ENCODE data around the gene MECR. TPM values are rescaled to one million over a fixed set of nuclear protein-coding genes. Genes with fewer than 3 reads are reported as not detected.
"Not testable (repeated sequence)": the region's sequence is repeated elsewhere in the genome, so short reads cannot be mapped to it uniquely, and the experiment has no call there.

MECR gene
- total RNA-seq, 4 donors from 2014 or later, result 7.4 to 23.4 (median 20.7) TPM

- DNase-seq, result no peak
- Histone ChIP-seq H3K27ac (no peak overlapping the region), H3K27me3 (no peaks in the 10 kb centered on the region), H3K4me1 (no peaks in the 10 kb centered on the region), H3K9me3 (no peaks in the 10 kb centered on the region), H3K36me3 (no peaks in the 10 kb centered on the region), H3K4me3 (no peak overlapping the region)
- TF ChIP-seq CTCF (IDR thresholded peaks at IDR 0.05), result no peak
- TF ChIP-seq POLR2A (IDR thresholded peaks at IDR 0.05), result no peak
- intact Hi-C loops (cut with DNase I; ENCODE audit: low total_unique reads), result no loop called here
Observed at GRCh38 chr1:29222686-29223085, 8.0 kb downstream of the MECR start.

- H3K36me3 ChIP-seq; H3K27me3 ChIP-seq; H3K27ac ChIP-seq; H3K4me3 ChIP-seq; DNase-seq; H3K9me3 ChIP-seq; H3K4me1 ChIP-seq; intact Hi-C loops (cut with DNase I; ENCODE audit: low total_unique reads): not testable (repeated sequence)
Observed at GRCh38 chr1:29222260-29222659, 8.5 kb downstream of the MECR start.

- Histone ChIP-seq H3K27me3 (no peaks in the 10 kb centered on the region), H3K4me3 (no peak overlapping the region), H3K9me3 (no peaks in the 10 kb centered on the region), H3K36me3 (no peaks in the 10 kb centered on the region), H3K27ac (no peak overlapping the region), H3K4me1 (no peaks in the 10 kb centered on the region)
- no peak for TF ChIP-seq POLR2A (IDR thresholded peaks at IDR 0.05)
- no peak for TF ChIP-seq CTCF (IDR thresholded peaks at IDR 0.05)
- intact Hi-C loops (cut with DNase I; ENCODE audit: low total_unique reads), result no loop called here
- DNase-seq, result no peak
Observed at GRCh38 chr1:29221296-29221695, 9.4 kb downstream of the MECR start.

- Histone ChIP-seq H3K36me3 (no peaks in the 10 kb centered on the region), H3K9me3 (no peaks in the 10 kb centered on the region), H3K4me3 (no peak overlapping the region), H3K27me3 (no peaks in the 10 kb centered on the region), H3K27ac (no peak overlapping the region), H3K4me1 (no peaks in the 10 kb centered on the region)
- intact Hi-C loops (cut with DNase I; ENCODE audit: low total_unique reads), result no loop called here
- TF ChIP-seq POLR2A (IDR thresholded peaks at IDR 0.05), result no peak
- TF ChIP-seq CTCF (IDR thresholded peaks at IDR 0.05), result no peak
- DNase-seq, result no peak
Observed at GRCh38 chr1:29218223-29218622, 12.5 kb downstream of the MECR start.

- Histone ChIP-seq H3K27ac (no peak overlapping the region), H3K36me3 (no peaks in the 10 kb centered on the region), H3K4me1 (no peaks in the 10 kb centered on the region), H3K9me3 (no peaks in the 10 kb centered on the region), H3K4me3 (no peak overlapping the region), H3K27me3 (no peaks in the 10 kb centered on the region)
- DNase-seq, result no peak
- TF ChIP-seq CTCF (IDR thresholded peaks at IDR 0.05) (no peak), POLR2A (IDR thresholded peaks at IDR 0.05) (no peak)
- intact Hi-C loops (cut with DNase I; ENCODE audit: low total_unique reads), result no loop called here
Observed at GRCh38 chr1:29217633-29218032, 13.1 kb downstream of the MECR start.

GRCh38 chr1:29213055-29213454 lies 17.7 kb downstream of the MECR start:
- no peaks in the 10 kb centered on the region for H3K9me3 ChIP-seq
- H3K4me1 ChIP-seq, result no peaks in the 10 kb centered on the region
- no peaks in the 10 kb centered on the region for H3K27me3 ChIP-seq
- no peaks in the 10 kb centered on the region for H3K36me3 ChIP-seq
- intact Hi-C loops (cut with DNase I; ENCODE audit: low total_unique reads), result no loop called here
- TF ChIP-seq POLR2A (IDR thresholded peaks at IDR 0.05), result no peak
- TF ChIP-seq CTCF (IDR thresholded peaks at IDR 0.05), result no peak
- DNase-seq, result no peak
- no peak overlapping the region for H3K27ac ChIP-seq
- no peak overlapping the region for H3K4me3 ChIP-seq

Measured in uterus (tissue), 4 donors.